SK-N-SH treated with all-trans-retinoic acid at 6 μM for 48 hours (cell line): ENCODE results near the gene REN.

Experiments used
- ARNTL ChIP-seq: fragments of 450-650 bp; formaldehyde crosslinking; IDR thresholded peaks from 2 replicates; pipeline ENCODE4 v1.5.0; 2020; ENCODE audit warnings: low read depth, mild to moderate bottlenecking, moderate library complexity, borderline replicate concordance
- ZFP30 ChIP-seq: fragments of 450-650 bp; formaldehyde crosslinking; IDR thresholded peaks from 2 replicates; pipeline ENCODE4 v1.5.0; 2022; ENCODE audit warnings: mild to moderate bottlenecking, moderate library complexity

DNA sequence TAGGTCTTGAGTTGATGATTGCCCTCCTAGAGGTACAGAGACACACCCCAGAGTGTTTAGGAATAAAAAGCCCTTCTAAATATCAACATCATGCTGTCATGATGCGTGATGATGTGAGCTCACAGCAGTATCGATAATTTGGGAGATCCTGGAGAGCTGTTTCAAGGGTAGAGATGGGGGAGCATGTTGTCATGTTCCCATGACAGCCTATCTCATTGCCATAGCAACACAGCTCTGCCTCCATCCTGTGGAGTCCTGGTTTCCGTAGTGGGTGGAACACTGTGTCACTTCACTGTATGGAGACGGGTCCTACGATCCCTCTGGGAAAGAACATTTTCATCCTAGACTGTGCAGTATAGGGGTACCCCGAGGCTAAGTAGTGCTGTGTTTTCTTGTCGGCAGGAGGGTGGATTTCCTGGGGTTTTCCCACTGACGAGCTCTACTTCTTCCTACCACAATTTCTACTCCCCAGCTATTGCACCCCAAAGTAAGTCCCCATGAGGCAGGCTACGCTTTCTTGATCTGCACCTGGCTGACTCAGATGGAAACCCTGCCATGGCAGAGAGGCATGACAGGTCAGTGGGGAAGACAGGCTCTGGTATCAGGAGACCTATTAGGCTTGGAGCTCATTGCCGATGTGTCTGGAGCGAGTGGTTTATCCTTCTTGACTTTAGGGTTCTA lies 23.0 kb upstream of the REN start:
- TF ChIP-seq ARNTL (no peak), ZFP30 (CRISPR knock-in tag) (no peak)
